ENCODE results near the gene PPP1R13B.

PPP1R13B gene

GRCh38 chr14:103725001-103725682 lies 122.2 kb downstream of the PPP1R13B start:
- Histone ChIP-seq H3K4me1 (ENCODE audit: control insufficient read depth in 2 of 2, insufficient read depth in 2 of 2, low read length in 2 of 2) (peaks cover 11 to 19% of the 10 kb centered on the region in 2 donors), H3K4me3 (ENCODE audit: low read length in 2 of 2) (no peak overlapping the region), H3K9ac (ENCODE audit: low read depth in 1 of 2, low read length in 2 of 2) (no peak overlapping the region), H3K36me3 (ENCODE audit: control insufficient read depth in 2 of 2, insufficient read depth in 2 of 2, low read length in 2 of 2) (peaks cover 21 to 24% of the 10 kb centered on the region in 2 donors), H3K27ac (ENCODE audit: low read depth in 2 of 2, low read length in 2 of 2) (no peak overlapping the region), H3K9me3 (ENCODE audit: control insufficient read depth in 2 of 2, low read length in 2 of 2) (no peaks in the 10 kb centered on the region), H3K27me3 (ENCODE audit: control insufficient read depth in 2 of 2, insufficient read depth in 2 of 2, low read length in 2 of 2) (no peaks in the 10 kb centered on the region)

- Histone ChIP-seq H3K27me3 (ENCODE audit: control insufficient read depth in 2 of 2, insufficient read depth in 2 of 2, low read length in 2 of 2) (no peaks in the 10 kb centered on the region), H3K27ac (ENCODE audit: low read depth in 2 of 2, low read length in 2 of 2) (no peak overlapping the region), H3K9ac (ENCODE audit: low read depth in 1 of 2, low read length in 2 of 2) (no peak overlapping the region), H3K36me3 (ENCODE audit: control insufficient read depth in 2 of 2, insufficient read depth in 2 of 2, low read length in 2 of 2) (peaks cover 11 to 18% of the 10 kb centered on the region in 2 donors), H3K4me1 (ENCODE audit: control insufficient read depth in 2 of 2, insufficient read depth in 2 of 2, low read length in 2 of 2) (peaks cover 11 to 19% of the 10 kb centered on the region in 2 donors), H3K4me3 (ENCODE audit: low read length in 2 of 2) (no peak overlapping the region), H3K9me3 (ENCODE audit: control insufficient read depth in 2 of 2, low read length in 2 of 2) (no peaks in the 10 kb centered on the region)
These were observed 123.3 kb downstream of the PPP1R13B start for GRCh38 chr14:103724116-103724515.

- Histone ChIP-seq H3K4me1 (ENCODE audit: control insufficient read depth in 2 of 2, insufficient read depth in 2 of 2, low read length in 2 of 2) (peaks cover 14 to 19% of the 10 kb centered on the region in 2 donors), H3K27ac (ENCODE audit: low read depth in 2 of 2, low read length in 2 of 2) (peak overlapping the region in 1 of 2 donors; percentile 48), H3K9ac (ENCODE audit: low read depth in 1 of 2, low read length in 2 of 2) (no peak overlapping the region), H3K36me3 (ENCODE audit: control insufficient read depth in 2 of 2, insufficient read depth in 2 of 2, low read length in 2 of 2) (peaks cover 8 to 14% of the 10 kb centered on the region in 2 donors), H3K4me3 (ENCODE audit: low read length in 2 of 2) (no peak overlapping the region), H3K9me3 (ENCODE audit: control insufficient read depth in 2 of 2, low read length in 2 of 2) (no peaks in the 10 kb centered on the region), H3K27me3 (ENCODE audit: control insufficient read depth in 2 of 2, insufficient read depth in 2 of 2, low read length in 2 of 2) (no peaks in the 10 kb centered on the region)
These were observed 123.7 kb downstream of the PPP1R13B start for GRCh38 chr14:103723748-103724081.

- Histone ChIP-seq H3K9ac (ENCODE audit: low read depth in 1 of 2, low read length in 2 of 2) (no peak overlapping the region), H3K27me3 (ENCODE audit: control insufficient read depth in 2 of 2, insufficient read depth in 2 of 2, low read length in 2 of 2) (no peaks in the 10 kb centered on the region), H3K36me3 (ENCODE audit: control insufficient read depth in 2 of 2, insufficient read depth in 2 of 2, low read length in 2 of 2) (peaks cover 2 to 11% of the 10 kb centered on the region in 2 donors), H3K4me3 (ENCODE audit: low read length in 2 of 2) (no peak overlapping the region), H3K9me3 (ENCODE audit: control insufficient read depth in 2 of 2, low read length in 2 of 2) (no peaks in the 10 kb centered on the region), H3K27ac (ENCODE audit: low read depth in 2 of 2, low read length in 2 of 2) (no peak overlapping the region), H3K4me1 (ENCODE audit: control insufficient read depth in 2 of 2, insufficient read depth in 2 of 2, low read length in 2 of 2) (peaks cover 19 to 24% of the 10 kb centered on the region in 2 donors)
These were observed 125.8 kb downstream of the PPP1R13B start for GRCh38 chr14:103721334-103722120.

GRCh38 chr14:103719751-103720150 lies 127.6 kb downstream of the PPP1R13B start:
- H3K36me3 ChIP-seq (ENCODE audit: control insufficient read depth in 2 of 2, insufficient read depth in 2 of 2, low read length in 2 of 2) = peaks cover 0 to 1% of the 10 kb centered on the region in 2 donors
- no peak overlapping the region for H3K4me3 ChIP-seq (ENCODE audit: low read length in 2 of 2)
- H3K27ac ChIP-seq (ENCODE audit: low read depth in 2 of 2, low read length in 2 of 2) = no peak overlapping the region
- no peak overlapping the region for H3K9ac ChIP-seq (ENCODE audit: low read depth in 1 of 2, low read length in 2 of 2)
- no peaks in the 10 kb centered on the region for H3K9me3 ChIP-seq (ENCODE audit: control insufficient read depth in 2 of 2, low read length in 2 of 2)
- no peaks in the 10 kb centered on the region for H3K27me3 ChIP-seq (ENCODE audit: control insufficient read depth in 2 of 2, insufficient read depth in 2 of 2, low read length in 2 of 2)
- H3K4me1 ChIP-seq (ENCODE audit: control insufficient read depth in 2 of 2, insufficient read depth in 2 of 2, low read length in 2 of 2) = peaks cover 22 to 24% of the 10 kb centered on the region in 2 donors

- H3K9me3 ChIP-seq (ENCODE audit: control insufficient read depth in 2 of 2, low read length in 2 of 2) = no peaks in the 10 kb centered on the region
- no peak overlapping the region for H3K27ac ChIP-seq (ENCODE audit: low read depth in 2 of 2, low read length in 2 of 2)
- H3K27me3 ChIP-seq (ENCODE audit: control insufficient read depth in 2 of 2, insufficient read depth in 2 of 2, low read length in 2 of 2) = no peaks in the 10 kb centered on the region
- H3K4me1 ChIP-seq (ENCODE audit: control insufficient read depth in 2 of 2, insufficient read depth in 2 of 2, low read length in 2 of 2) = peaks cover 21 to 23% of the 10 kb centered on the region in 2 donors
- no peak overlapping the region for H3K9ac ChIP-seq (ENCODE audit: low read depth in 1 of 2, low read length in 2 of 2)
- H3K36me3 ChIP-seq (ENCODE audit: control insufficient read depth in 2 of 2, insufficient read depth in 2 of 2, low read length in 2 of 2) = no peaks in the 10 kb centered on the region
- no peak overlapping the region for H3K4me3 ChIP-seq (ENCODE audit: low read length in 2 of 2)
These were observed 128.8 kb downstream of the PPP1R13B start for GRCh38 chr14:103718572-103718971.

GRCh38 chr14:103716899-103717411 lies 130.4 kb downstream of the PPP1R13B start:
- H3K4me1 ChIP-seq (ENCODE audit: control insufficient read depth in 2 of 2, insufficient read depth in 2 of 2, low read length in 2 of 2) = peaks cover 28 to 30% of the 10 kb centered on the region in 2 donors
- no peaks in the 10 kb centered on the region for H3K36me3 ChIP-seq (ENCODE audit: control insufficient read depth in 2 of 2, insufficient read depth in 2 of 2, low read length in 2 of 2)
- peak overlapping the region; percentile 19 to 72 for H3K4me3 ChIP-seq (ENCODE audit: low read length in 2 of 2)
- no peaks in the 10 kb centered on the region for H3K27me3 ChIP-seq (ENCODE audit: control insufficient read depth in 2 of 2, insufficient read depth in 2 of 2, low read length in 2 of 2)
- H3K9me3 ChIP-seq (ENCODE audit: control insufficient read depth in 2 of 2, low read length in 2 of 2) = no peaks in the 10 kb centered on the region
- H3K9ac ChIP-seq (ENCODE audit: low read depth in 1 of 2, low read length in 2 of 2) = peak overlapping the region in 1 of 2 donors; percentile 80
- H3K27ac ChIP-seq (ENCODE audit: low read depth in 2 of 2, low read length in 2 of 2) = no peak overlapping the region

GRCh38 chr14:103716091-103716801 lies 131.1 kb downstream of the PPP1R13B start:
- Histone ChIP-seq H3K27ac (ENCODE audit: low read depth in 2 of 2, low read length in 2 of 2) (peak overlapping the region; percentile 79 to 83), H3K9ac (ENCODE audit: low read depth in 1 of 2, low read length in 2 of 2) (peak overlapping the region; percentile 47 to 80), H3K9me3 (ENCODE audit: control insufficient read depth in 2 of 2, low read length in 2 of 2) (no peaks in the 10 kb centered on the region), H3K4me3 (ENCODE audit: low read length in 2 of 2) (peak overlapping the region; percentile 72 to 75), H3K27me3 (ENCODE audit: control insufficient read depth in 2 of 2, insufficient read depth in 2 of 2, low read length in 2 of 2) (no peaks in the 10 kb centered on the region), H3K4me1 (ENCODE audit: control insufficient read depth in 2 of 2, insufficient read depth in 2 of 2, low read length in 2 of 2) (peaks cover 34 to 37% of the 10 kb centered on the region in 2 donors), H3K36me3 (ENCODE audit: control insufficient read depth in 2 of 2, insufficient read depth in 2 of 2, low read length in 2 of 2) (no peaks in the 10 kb centered on the region)

GRCh38 chr14:103715052-103716000 lies 132.0 kb downstream of the PPP1R13B start, which contains the start of the genes XRCC3 and ZFYVE21:
Gene XRCC3 (minus strand): TSS chr14:103715451. CDS start chr14:103711087, 4,364 bp downstream.
Gene ZFYVE21 (plus strand): TSS chr14:103715810. CDS start chr14:103715842, 32 bp downstream.
- peak within 1 kb of the TSS; percentile 72 to 75 for H3K4me3 ChIP-seq (ENCODE audit: low read length in 2 of 2)
- peak within 1 kb of the TSS; percentile 47 to 80 for H3K9ac ChIP-seq (ENCODE audit: low read depth in 1 of 2, low read length in 2 of 2)
- peaks cover 41 to 42% of the 10 kb centered on the region in 2 donors for H3K4me1 ChIP-seq (ENCODE audit: control insufficient read depth in 2 of 2, insufficient read depth in 2 of 2, low read length in 2 of 2)
- H3K27ac ChIP-seq (ENCODE audit: low read depth in 2 of 2, low read length in 2 of 2) = peak within 1 kb of the TSS; percentile 79 to 83
- H3K27me3 ChIP-seq (ENCODE audit: control insufficient read depth in 2 of 2, insufficient read depth in 2 of 2, low read length in 2 of 2) = no peaks in the 10 kb centered on the region
- no peaks in the 10 kb centered on the region for H3K9me3 ChIP-seq (ENCODE audit: control insufficient read depth in 2 of 2, low read length in 2 of 2)
- H3K36me3 ChIP-seq (ENCODE audit: control insufficient read depth in 2 of 2, insufficient read depth in 2 of 2, low read length in 2 of 2) = no peaks in the 10 kb centered on the region
